ENCODE measurements around the gene IL17RE. TPM values are rescaled to one million over a fixed set of nuclear protein-coding genes. Genes with fewer than 3 reads are reported as not detected.
A peak's percentile ranks its signal among the peaks of the same experiment; 100 is the strongest.

The IL17RE gene
- total and polyA plus RNA-seq, 9 of the 15 experiments (the other 6 are each of a cell fraction or from before 2014, with no cell fraction given), result 0.32 to 1.9 (median 0.51) TPM; not detected in 4

DNA sequence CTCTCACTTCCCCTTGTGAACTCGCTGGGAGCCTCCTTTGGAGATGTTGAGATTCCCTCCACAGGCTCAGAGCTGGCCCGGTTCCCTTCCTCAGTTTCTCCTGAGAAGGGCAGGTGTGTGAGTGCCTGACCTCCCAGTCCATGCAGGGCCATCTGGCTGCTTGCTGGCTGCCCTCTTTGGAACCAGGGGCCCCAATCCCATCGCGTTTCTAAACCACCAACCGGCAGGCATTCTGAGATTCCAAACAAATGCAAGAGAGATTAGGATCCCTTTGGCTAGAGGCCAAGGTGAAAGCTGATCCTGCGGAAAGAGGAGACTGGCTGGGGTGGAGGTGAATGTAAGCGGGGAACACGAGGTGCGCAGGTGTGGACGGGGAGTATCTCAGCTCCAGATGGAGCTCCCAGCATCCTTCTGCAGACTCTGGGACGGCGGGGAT is 52.4 kb downstream of the IL17RE start (continued):
- 0 out of 2 replicates have a peak, but pooled peaks have one; percentile 17 for TF ChIP-seq ARID1B (IDR thresholded peaks at IDR 0.05)
- TF ChIP-seq IRF2 (CRISPR knock-in tag; IDR thresholded peaks at IDR 0.05), result no peak
- TF ChIP-seq, protein P1, sequence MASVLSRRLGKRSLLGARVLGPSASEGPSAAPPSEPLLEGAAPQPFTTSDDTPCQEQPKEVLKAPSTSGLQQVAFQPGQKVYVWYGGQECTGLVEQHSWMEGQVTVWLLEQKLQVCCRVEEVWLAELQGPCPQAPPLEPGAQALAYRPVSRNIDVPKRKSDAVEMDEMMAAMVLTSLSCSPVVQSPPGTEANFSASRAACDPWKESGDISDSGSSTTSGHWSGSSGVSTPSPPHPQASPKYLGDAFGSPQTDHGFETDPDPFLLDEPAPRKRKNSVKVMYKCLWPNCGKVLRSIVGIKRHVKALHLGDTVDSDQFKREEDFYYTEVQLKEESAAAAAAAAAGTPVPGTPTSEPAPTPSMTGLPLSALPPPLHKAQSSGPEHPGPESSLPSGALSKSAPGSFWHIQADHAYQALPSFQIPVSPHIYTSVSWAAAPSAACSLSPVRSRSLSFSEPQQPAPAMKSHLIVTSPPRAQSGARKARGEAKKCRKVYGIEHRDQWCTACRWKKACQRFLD (CRISPR knock-in tag; IDR thresholded peaks at IDR 0.05), result no peak
- TF ChIP-seq, protein P2, sequence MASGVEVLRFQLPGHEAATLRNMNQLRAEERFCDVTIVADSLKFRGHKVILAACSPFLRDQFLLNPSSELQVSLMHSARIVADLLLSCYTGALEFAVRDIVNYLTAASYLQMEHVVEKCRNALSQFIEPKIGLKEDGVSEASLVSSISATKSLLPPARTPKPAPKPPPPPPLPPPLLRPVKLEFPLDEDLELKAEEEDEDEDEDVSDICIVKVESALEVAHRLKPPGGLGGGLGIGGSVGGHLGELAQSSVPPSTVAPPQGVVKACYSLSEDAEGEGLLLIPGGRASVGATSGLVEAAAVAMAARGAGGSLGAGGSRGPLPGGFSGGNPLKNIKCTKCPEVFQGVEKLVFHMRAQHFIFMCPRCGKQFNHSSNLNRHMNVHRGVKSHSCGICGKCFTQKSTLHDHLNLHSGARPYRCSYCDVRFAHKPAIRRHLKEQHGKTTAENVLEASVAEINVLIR (CRISPR knock-in tag; IDR thresholded peaks at IDR 0.05), result no peak
- peak; percentile 76 to 80 for TF ChIP-seq NRF1 (conservative IDR thresholded peaks at IDR 0.05 in 1 of 2, IDR thresholded peaks at IDR 0.05 in 1 of 2)
- TF ChIP-seq SP1 (CRISPR knock-in tag; IDR thresholded peaks at IDR 0.05), result 0 out of 2 replicates have a peak, but pooled peaks have one; percentile 12
- TF ChIP-seq GATA2 (CRISPR knock-in tag; IDR thresholded peaks at IDR 0.05), result no peak
- no peak for TF ChIP-seq ZNF589 (CRISPR knock-in tag; IDR thresholded peaks at IDR 0.05; ENCODE audit: low read depth)
- TF ChIP-seq, protein P3, sequence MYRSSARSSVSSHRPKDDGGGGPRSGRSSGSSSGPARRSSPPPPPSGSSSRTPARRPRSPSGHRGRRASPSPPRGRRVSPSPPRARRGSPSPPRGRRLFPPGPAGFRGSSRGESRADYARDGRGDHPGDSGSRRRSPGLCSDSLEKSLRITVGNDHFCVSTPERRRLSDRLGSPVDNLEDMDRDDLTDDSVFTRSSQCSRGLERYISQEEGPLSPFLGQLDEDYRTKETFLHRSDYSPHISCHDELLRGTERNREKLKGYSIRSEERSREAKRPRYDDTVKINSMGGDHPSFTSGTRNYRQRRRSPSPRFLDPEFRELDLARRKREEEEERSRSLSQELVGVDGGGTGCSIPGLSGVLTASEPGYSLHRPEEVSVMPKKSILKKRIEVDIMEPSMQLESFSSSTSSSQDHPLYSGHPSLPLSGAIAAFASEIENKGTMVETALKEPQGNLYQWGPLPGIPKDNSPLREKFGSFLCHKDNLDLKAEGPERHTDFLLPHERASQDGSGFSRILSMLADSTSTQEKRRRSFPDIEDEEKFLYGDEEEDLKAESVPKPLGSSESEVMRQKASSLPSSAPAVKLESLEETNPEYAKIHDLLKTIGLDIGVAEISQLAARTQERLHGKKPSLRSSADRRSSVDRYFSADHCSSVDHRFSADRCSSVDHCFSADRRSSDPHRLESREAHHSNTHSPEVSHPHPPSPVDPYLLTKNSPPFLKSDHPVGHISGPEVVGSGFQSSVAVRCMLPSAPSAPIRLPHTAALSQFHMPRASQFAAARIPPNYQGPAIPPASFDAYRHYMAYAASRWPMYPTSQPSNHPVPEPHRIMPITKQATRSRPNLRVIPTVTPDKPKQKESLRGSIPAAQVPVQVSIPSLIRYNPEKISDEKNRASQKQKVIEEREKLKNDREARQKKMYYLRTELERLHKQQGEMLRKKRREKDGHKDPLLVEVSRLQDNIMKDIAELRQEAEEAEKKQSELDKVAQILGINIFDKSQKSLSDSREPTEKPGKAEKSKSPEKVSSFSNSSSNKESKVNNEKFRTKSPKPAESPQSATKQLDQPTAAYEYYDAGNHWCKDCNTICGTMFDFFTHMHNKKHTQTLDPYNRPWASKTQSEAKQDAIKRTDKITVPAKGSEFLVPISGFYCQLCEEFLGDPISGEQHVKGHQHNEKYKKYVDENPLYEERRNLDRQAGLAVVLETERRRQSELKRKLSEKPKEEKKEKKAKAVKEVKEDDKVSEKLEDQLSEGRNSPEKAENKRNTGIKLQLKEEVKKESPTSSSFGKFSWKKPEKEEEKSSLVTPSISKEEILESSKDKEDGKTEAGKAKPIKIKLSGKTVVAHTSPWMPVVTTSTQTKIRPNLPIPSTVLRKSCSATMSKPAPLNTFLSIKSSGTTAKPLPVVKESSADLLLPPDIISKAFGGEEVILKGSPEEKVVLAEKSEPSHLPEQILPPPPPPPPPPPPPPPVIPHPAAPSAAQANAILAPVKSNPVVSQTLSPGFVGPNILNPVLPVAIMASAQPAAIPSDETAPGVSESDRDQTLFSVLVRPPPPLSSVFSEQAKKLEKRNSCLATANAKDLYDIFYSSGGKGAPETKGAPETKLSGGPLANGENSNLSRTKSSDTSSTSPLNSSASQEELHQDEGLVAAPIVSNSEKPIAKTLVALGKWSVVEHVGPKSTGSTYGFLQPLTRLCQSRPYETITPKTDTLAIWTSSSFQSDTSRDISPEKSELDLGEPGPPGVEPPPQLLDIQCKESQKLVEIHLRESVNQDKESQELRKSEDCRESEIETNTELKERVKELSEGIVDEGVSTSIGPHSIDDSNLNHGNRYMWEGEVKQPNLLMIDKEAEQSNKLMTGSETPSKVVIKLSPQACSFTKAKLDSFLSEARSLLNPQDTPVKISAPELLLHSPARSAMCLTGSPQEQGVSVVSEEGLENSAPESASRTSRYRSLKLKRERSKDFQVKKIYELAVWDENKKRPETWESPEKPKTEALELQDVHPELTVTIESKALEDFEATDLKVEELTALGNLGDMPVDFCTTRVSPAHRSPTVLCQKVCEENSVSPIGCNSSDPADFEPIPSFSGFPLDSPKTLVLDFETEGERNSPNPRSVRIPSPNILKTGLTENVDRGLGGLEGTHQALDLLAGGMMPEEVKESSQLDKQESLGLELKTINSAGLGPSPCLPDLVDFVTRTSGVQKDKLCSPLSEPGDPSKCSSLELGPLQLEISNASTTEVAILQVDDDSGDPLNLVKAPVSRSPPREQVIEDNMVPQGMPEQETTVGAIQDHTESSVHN (IDR thresholded peaks at IDR 0.05; ENCODE audit: borderline replicate concordance in 1 of 2, low read depth in 1 of 2), result no peak
- TF ChIP-seq, protein P4, sequence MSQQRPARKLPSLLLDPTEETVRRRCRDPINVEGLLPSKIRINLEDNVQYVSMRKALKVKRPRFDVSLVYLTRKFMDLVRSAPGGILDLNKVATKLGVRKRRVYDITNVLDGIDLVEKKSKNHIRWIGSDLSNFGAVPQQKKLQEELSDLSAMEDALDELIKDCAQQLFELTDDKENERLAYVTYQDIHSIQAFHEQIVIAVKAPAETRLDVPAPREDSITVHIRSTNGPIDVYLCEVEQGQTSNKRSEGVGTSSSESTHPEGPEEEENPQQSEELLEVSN (IDR thresholded peaks at IDR 0.05; ENCODE audit: borderline replicate concordance in 1 of 2, extremely low read depth in 1 of 2, insufficient read depth in 1 of 2, insufficient read length in 1 of 2, low read depth in 1 of 2, low read length in 1 of 2, poor library complexity in 1 of 2, severe bottlenecking in 1 of 2), result peak in 1 of 2 experiments; percentile 47
- no peak for TF ChIP-seq TEAD2 (tag; IDR thresholded peaks at IDR 0.05)
- TF ChIP-seq SETDB1 (IDR thresholded peaks at IDR 0.05; ENCODE audit: low read length), result no peak
- TF ChIP-seq MYC (IDR thresholded peaks at IDR 0.05; ENCODE audit: low read depth, low read length), result peak; percentile 61
- TF ChIP-seq MYC (CRISPR knock-in tag; IDR thresholded peaks at IDR 0.05; ENCODE audit: borderline replicate concordance, low read depth), result no peak
- no peak for TF ChIP-seq ZC3H4 (CRISPR knock-in tag; IDR thresholded peaks at IDR 0.05; ENCODE audit: borderline replicate concordance)
- peak; percentile 57; the same call in 1 of the 2 replicates for TF ChIP-seq CTBP1 (IDR thresholded peaks at IDR 0.05; ENCODE audit: borderline replicate concordance)

All from K562 (cell line).